Psoas muscle (tissue), 8 donors: ENCODE data around the gene S1PR3. TPM values are rescaled to one million over a fixed set of nuclear protein-coding genes. Genes with fewer than 3 reads are reported as not detected.
A peak's percentile ranks its signal among the peaks of the same experiment; 100 is the strongest.

Source experiments
- ATAC-seq, 4 donors: fragments of 200-7000 bp; cut with Tn5 transposase; one replicate each; pipeline ENCODE4 v1.9.1; 2020; ENCODE audit warnings: moderate library complexity in 3 of 4, mild to moderate bottlenecking in 2 of 4
- DNase-seq, 2 donors: peaks; one replicate each; pipeline ENCODE4 v3.0.0-alpha.2; 2020
- H3K27ac ChIP-seq: fragments of 200-600 bp; one replicate; pipeline ENCODE4 v1.8.0; 2022
- H3K27me3 ChIP-seq, 3 donors: fragments of 200-600 bp in 1 of 3; one replicate each; pipeline versions ENCODE4 v1.6.1 to v1.8.0; 2013 to 2022; ENCODE audit warnings: low read length in 2 of 3, mild to moderate bottlenecking in 2 of 3, moderate library complexity in 1 of 3; ENCODE audit not compliant: insufficient read depth in 3 of 3
- H3K36me3 ChIP-seq, 2 donors: fragments of 200-600 bp in 1 of 2; one replicate each; pipeline versions ENCODE4 v1.6.1 to v1.8.0; 2013 to 2022; ENCODE audit warnings: low read depth in 1 of 2, mild to moderate bottlenecking in 1 of 2, moderate library complexity in 1 of 2; ENCODE audit not compliant: insufficient read depth in 1 of 2
- H3K4me1 ChIP-seq: fragments of 200-600 bp; one replicate; pipeline ENCODE4 v1.8.0; 2022
- H3K4me3 ChIP-seq: fragments of 200-600 bp; one replicate; pipeline ENCODE4 v1.8.0; 2022; ENCODE audit warnings: mild to moderate bottlenecking
- H3K9me3 ChIP-seq: fragments of 200-600 bp; one replicate; pipeline ENCODE4 v1.8.0; 2022
- CTCF ChIP-seq: fragments of 200-600 bp; IDR thresholded peaks from one replicate; pipeline ENCODE4 v1.8.0; 2022; ENCODE audit warnings: antibody characterized with exemption
- WGBS, 3 donors: extraction: QIAGEN DNeasy Blood & Tissue Kit; methylation state at CpG; one replicate each; pipeline versions ENCODE4 v1.1.6 to v1.1.7; 2013; 5-methylcytosine and 5-hydroxymethylcytosine counted together
- intact Hi-C, 2 donors: fragments of 100-400 bp; cut with DNase I; formaldehyde crosslinking; loops; one replicate each; pipeline versions ENCODE4 v1.11.0 to v1.14.2; 2022
- polyA plus RNA-seq, 3 donors: library from polyadenylated mRNA; stranded (reverse); fragments of 200-250 nt; gene quantifications; one replicate each; pipeline ENCODE4 v1.2.3, GENCODE V29; 2013
- total RNA-seq, 4 donors: library from RNA; stranded (reverse); fragmentation: NEBNext Ultra II Directional in 2 of 4; extraction: Animal tissue kit (Norgen Biotek cat#: 25700) in 2 of 4; gene quantifications; one replicate each; pipeline versions ENCODE4 v1.2.1 to v1.2.4, GENCODE V29; 2021 to 2023
- donor health status: healthy with polysubstance abuse.
- donor health status: DM: no; HTN: no; CAD: no; lungs with moderate emphysema.
- donor health status: Bipolar disorder and iron deficiency.
- donor health status: healthy.
- donor health status: DM: yes; HTN: yes; CAD: no.
- donor health status: DM: no; HTN: no; CAD: no.
- donor health status: DM: no; HTN: no; CAD: no.
- donor health status: DM: yes; HTN: yes; CAD: no.

Gene S1PR3
- total and polyA plus RNA-seq, 7 donors: 2.3 to 5.2 (median 4.7) TPM

DNA sequence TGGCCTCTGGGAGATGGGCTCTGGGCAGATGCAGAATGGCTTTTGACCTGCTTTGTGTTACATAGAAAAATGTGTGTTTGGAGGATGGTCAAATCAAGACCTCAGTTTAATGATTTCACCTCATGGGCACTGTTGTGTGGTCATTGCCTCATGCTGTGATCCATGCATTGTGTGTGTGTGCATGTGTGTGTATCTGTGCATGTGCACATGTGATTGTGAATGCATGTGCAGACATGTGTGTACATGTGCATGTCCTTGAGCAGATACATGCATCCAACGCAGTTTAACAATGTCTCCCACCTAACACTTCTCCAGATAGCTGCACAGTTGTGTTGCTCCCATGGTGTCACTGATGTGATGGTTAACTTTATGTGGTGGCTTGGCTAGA lies 40.1 kb upstream of the S1PR3 start:
- no peaks in the 10 kb centered on the region for H3K4me1 ChIP-seq
- no peaks in the 10 kb centered on the region for H3K36me3 ChIP-seq
- intact Hi-C loops: no loop called here
- 95 to 97% (median 96%) methylated on average over 1 of the region's 1 CpG for WGBS, 3 donors
- no peak for ATAC-seq
- no peak overlapping the region for H3K4me3 ChIP-seq
- no peaks in the 10 kb centered on the region for H3K9me3 ChIP-seq
- no peak overlapping the region for H3K27ac ChIP-seq
- no peak for DNase-seq
- H3K27me3 ChIP-seq: peaks cover 0 to 3% (median 0%) of the 10 kb centered on the region in 3 donors
- TF ChIP-seq CTCF: no peak

- ATAC-seq (no peak), DNase-seq (no peak)
- no peak for TF ChIP-seq CTCF
- no peaks in the 10 kb centered on the region for H3K36me3 ChIP-seq
- no peak overlapping the region for H3K27ac ChIP-seq
- H3K4me1 ChIP-seq: no peaks in the 10 kb centered on the region
- H3K4me3 ChIP-seq: no peak overlapping the region
- H3K27me3 ChIP-seq: peaks cover 0 to 3% (median 0%) of the 10 kb centered on the region in 3 donors
- intact Hi-C loops: no loop called here
- 42 to 81% (median 58%) methylated on average over 2 of the region's 2 CpGs for WGBS, 3 donors
- no peaks in the 10 kb centered on the region for H3K9me3 ChIP-seq
Measured at GRCh38 chr9:88952086-88952615, 39.1 kb upstream of the S1PR3 start.

- WGBS, 3 donors: 62 to 72% (median 65%) methylated on average over 4 of the region's 4 CpGs
- intact Hi-C loops: no loop called here
Measured at GRCh38 chr9:88952976-88953375, 38.3 kb upstream of the S1PR3 start.

DNA sequence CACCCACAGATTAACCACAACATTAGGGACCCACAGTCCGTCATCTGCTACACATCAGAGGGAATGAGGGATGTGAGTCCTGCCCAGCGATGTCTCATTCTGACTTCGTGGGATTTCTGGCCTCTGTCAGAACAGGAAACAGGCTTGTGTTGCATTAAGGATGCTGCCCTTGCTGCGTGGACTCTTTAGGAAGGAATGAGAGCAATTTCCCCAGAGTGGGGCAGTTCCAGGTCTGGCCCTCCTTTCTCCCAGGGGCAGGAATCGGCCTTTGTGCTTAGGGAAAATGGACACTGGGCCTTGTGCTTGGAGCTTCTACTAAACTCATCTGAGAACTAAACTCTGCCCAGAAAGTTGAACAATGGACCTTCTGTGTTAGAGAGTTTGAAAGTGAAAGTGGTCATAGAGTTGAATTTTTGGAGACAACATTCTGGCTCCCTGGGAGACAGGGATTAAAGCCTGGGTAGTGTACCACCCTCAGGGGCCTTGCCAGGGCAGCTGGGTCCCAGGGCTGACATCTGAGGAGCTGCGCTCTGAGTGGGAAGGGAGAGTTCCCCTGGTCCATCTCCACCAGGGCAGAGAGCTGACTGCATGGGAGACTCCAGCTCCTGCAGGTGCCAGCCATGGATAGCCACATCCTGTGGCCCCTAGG lies 37.8 kb upstream of the S1PR3 start:
- TF ChIP-seq CTCF: no peak
- no peaks in the 10 kb centered on the region for H3K4me1 ChIP-seq
- peak overlapping the region; percentile 1 for H3K27ac ChIP-seq
- no peak for ATAC-seq
- 28 to 58% (median 28%) methylated on average over 6 of the region's 6 CpGs for WGBS, 3 donors
- peaks cover 0 to 3% (median 0%) of the 10 kb centered on the region in 3 donors for H3K27me3 ChIP-seq
- no peaks in the 10 kb centered on the region for H3K36me3 ChIP-seq
- H3K9me3 ChIP-seq: no peaks in the 10 kb centered on the region
- intact Hi-C loops: no loop called here
- no peak for DNase-seq
- H3K4me3 ChIP-seq: no peak overlapping the region

More at GRCh38 chr9:88952976-88953375, 38.3 kb upstream of the S1PR3 start:
- Histone ChIP-seq H3K27ac (peak overlapping the region; percentile 1), H3K36me3 (no peaks in the 10 kb centered on the region), H3K4me3 (no peak overlapping the region), H3K9me3 (no peaks in the 10 kb centered on the region), H3K4me1 (no peaks in the 10 kb centered on the region), H3K27me3 (peaks cover 0 to 3% (median 0%) of the 10 kb centered on the region in 3 donors)
- DNase-seq: no peak
- TF ChIP-seq CTCF: no peak
- no peak for ATAC-seq

DNA sequence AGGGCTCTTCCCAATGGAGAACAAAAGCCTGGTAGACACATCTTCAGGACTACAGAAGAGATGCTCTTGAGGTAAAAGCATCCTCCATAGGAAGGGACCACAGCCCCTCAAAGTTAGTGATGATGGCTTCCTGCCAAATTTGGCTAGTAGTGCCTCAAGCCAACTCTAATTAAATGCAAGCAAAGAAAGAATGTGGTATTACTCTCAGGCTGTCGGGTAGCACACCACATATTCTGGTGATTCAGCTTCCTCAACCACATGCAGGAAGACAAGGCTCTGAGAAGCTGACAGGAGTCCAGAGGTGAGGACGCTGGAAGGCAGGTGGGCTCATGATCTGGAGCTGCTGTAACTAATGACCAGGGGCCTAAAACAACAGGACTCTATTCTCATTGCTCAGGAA lies 37.2 kb upstream of the S1PR3 start:
- H3K36me3 ChIP-seq: no peaks in the 10 kb centered on the region
- ATAC-seq (no peak), DNase-seq (no peak)
- intact Hi-C loops: no loop called here
- H3K4me3 ChIP-seq: no peak overlapping the region
- no peak overlapping the region for H3K27ac ChIP-seq
- H3K4me1 ChIP-seq: no peaks in the 10 kb centered on the region
- peaks cover 0 to 3% (median 0%) of the 10 kb centered on the region in 3 donors for H3K27me3 ChIP-seq
- no peak for TF ChIP-seq CTCF
- no peaks in the 10 kb centered on the region for H3K9me3 ChIP-seq
- whole genome bisulfite sequencing, 3 donors: 54 to 66% (median 58%) methylated on average over 2 of the region's 2 CpGs
